ENCODE data around the gene P2RX2. TPM values are rescaled to one million over a fixed set of nuclear protein-coding genes. Genes with fewer than 3 reads are reported as not detected.

The P2RX2 gene
- total RNA-seq, 1 experiment from 2014 or later, result not detected

DNA sequence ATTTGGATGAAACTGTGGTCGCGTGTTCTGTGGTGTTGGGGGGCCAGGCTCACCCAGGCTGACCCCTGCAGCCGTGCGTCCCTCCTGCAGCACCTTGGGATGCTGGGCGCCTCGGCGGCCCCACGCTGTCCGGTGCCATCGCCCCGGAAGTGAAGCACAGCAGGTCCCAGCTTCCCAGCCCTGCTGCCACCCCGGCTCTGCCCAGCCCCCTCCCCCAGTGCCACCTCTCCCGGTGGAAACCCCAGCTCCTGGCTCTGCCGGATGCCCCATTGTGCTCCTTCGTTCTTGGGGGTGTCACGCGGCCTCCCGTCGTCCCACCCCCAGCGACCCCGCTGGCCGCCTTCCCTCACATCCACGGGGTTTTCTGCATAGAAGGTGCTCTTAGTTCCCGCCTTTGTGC lies 33.4 kb upstream of the P2RX2 start (continued):
- no peak for TF ChIP-seq SIN3A (IDR thresholded peaks at IDR 0.05; ENCODE audit: low read depth)
- no peak for TF ChIP-seq RAD21 (IDR thresholded peaks at IDR 0.05; ENCODE audit: low read depth)
- no peak for TF ChIP-seq CEBPB (IDR thresholded peaks at IDR 0.05; ENCODE audit: low read depth)

DNA sequence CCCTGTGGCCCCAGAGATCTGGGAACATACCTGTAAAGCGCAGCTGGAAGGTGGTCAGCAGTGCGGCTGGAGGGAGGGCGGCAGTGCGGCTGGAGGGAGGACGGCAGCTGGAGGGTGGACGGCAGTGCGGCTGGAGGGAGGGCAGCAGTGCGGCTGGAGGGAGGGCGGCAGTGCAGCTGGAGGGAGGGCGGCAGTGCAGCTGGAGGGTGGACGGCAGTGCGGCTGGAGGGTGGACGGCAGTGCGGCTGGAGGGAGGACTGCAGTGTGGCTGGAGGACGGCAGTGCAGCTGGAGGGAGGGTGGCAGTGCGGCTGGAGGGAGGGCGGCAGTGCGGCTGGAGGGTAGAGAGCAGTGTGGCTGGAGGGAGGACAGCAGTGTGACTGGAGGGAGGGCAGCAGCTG lies 31.6 kb upstream of the P2RX2 start:
- ChIA-PET POLR2A (no interaction called here), CTCF (no interaction called here), RAD21 (ENCODE audit: low non-redundant PET in 1 of 2, low total read pairs in 2 of 2, uncharacterized antibody in 2 of 2, unreplicated experiment in 2 of 2) (no interaction called here)
- no peak overlapping the region for H2AFZ ChIP-seq (ENCODE audit: low read depth, low read length, poor library complexity, severe bottlenecking)
- no peaks in the 10 kb centered on the region; the same call in 1 of the 2 replicates for H4K20me1 ChIP-seq (ENCODE audit: insufficient read depth)
- no peak for TF ChIP-seq YY1 (IDR thresholded peaks at IDR 0.05; ENCODE audit: extremely low read depth, insufficient replicate concordance, low read depth, low read length)
- no peak for TF ChIP-seq CBX3 (IDR thresholded peaks at IDR 0.05; ENCODE audit: low read depth)
- TF ChIP-seq MAX (IDR thresholded peaks at IDR 0.05), result no peak
- TF ChIP-seq CTCF (IDR thresholded peaks at IDR 0.05 in 2 of 3, conservative IDR thresholded peaks at IDR 0.05 in 1 of 3; ENCODE audit: borderline replicate concordance in 1 of 3, insufficient read depth in 1 of 3, low read depth in 2 of 3, low read length in 2 of 3), result no peak
- no peak for TF ChIP-seq POLR2A (IDR thresholded peaks at IDR 0.05; ENCODE audit: borderline replicate concordance, extremely low read depth, insufficient read depth, insufficient read length)
- no peaks in the 10 kb centered on the region for H3K79me2 ChIP-seq (ENCODE audit: insufficient read depth, low read length)
- no peaks in the 10 kb centered on the region for H3K36me3 ChIP-seq (ENCODE audit: control insufficient read depth in 1 of 2, insufficient read depth in 2 of 2, low read length in 2 of 2)
- BruUV-seq (replicated peaks), result no TSS peak
- no peak overlapping the region for H3K4me3 ChIP-seq (replicated peaks in 1 of 2; ENCODE audit: low read depth in 1 of 2, low read length in 2 of 2)
- H3K4me2 ChIP-seq (ENCODE audit: low read length), result no peak overlapping the region
- no peaks in the 10 kb centered on the region for H3K27me3 ChIP-seq (ENCODE audit: insufficient read depth, low read length)
- no peaks in the 10 kb centered on the region for H3K9me2 ChIP-seq (ENCODE audit: insufficient read depth)
- ATAC-seq (no peak), DNase-seq (ENCODE audit: low read depth, low spot score) (no peak)
- no peaks in the 10 kb centered on the region for H3K9me3 ChIP-seq (ENCODE audit: control insufficient read depth in 1 of 2, insufficient read depth in 1 of 2, low read depth in 1 of 2, low read length in 2 of 2)
- H3K27ac ChIP-seq (ENCODE audit: low read depth, low read length), result no peak overlapping the region
- no peaks in the 10 kb centered on the region for H3K4me1 ChIP-seq (ENCODE audit: control insufficient read depth in 1 of 2, insufficient read depth in 2 of 2, low read length in 2 of 2)
- no peak overlapping the region for H3K9ac ChIP-seq (ENCODE audit: low read length)
- intact Hi-C loops (cut with micrococcal nuclease), result no loop called here

All from HCT116 (cell line).